GM21619 (cell line): Measurements from ENCODE around the gene RGS12.
A peak's percentile ranks its signal among the peaks of the same experiment; 100 is the strongest.

Experiments
- ATAC-seq: cut with Tn5 transposase; IDR thresholded peaks from one replicate; pipeline ENCODE4 v1.9.1; 2021; ENCODE audit not compliant: unreplicated experiment

Gene RGS12

GRCh38 chr4:3292571-3293400 is at the start of gene RGS12:
TSS of gene RGS12 (plus strand) at chr4:3293021. CDS start at chr4:3316171, 23,150 bp downstream.
- peak; percentile 84 for ATAC-seq

GRCh38 chr4:3243136-3243780 is 49.6 kb upstream of the RGS12 start:
- no peak for ATAC-seq

GRCh38 chr4:3244002-3244401 is 48.8 kb upstream of the RGS12 start:
- ATAC-seq = no peak

- no peak for ATAC-seq
These were observed 48.1 kb upstream of the RGS12 start for GRCh38 chr4:3244747-3245146.

- no peak for ATAC-seq
These were observed 47.1 kb upstream of the RGS12 start for GRCh38 chr4:3245676-3246075.

GRCh38 chr4:3246458-3247398 is 46.1 kb upstream of the RGS12 start:
- ATAC-seq = no peak

- no peak for ATAC-seq
These were observed 45.2 kb upstream of the RGS12 start for GRCh38 chr4:3247399-3248177.

GRCh38 chr4:3248178-3248480 is 44.7 kb upstream of the RGS12 start:
- ATAC-seq = no peak

- ATAC-seq = no peak
These were observed 43.8 kb upstream of the RGS12 start, which contains the start of gene MSANTD1 for GRCh38 chr4:3248811-3249661. TSS of gene MSANTD1 (plus strand) at chr4:3249159. CDS start at chr4:3249223, 64 bp downstream.

GRCh38 chr4:3249711-3250437 is 42.9 kb upstream of the RGS12 start:
- ATAC-seq = no peak

GRCh38 chr4:3250438-3250955 is 42.3 kb upstream of the RGS12 start:
- ATAC-seq = no peak

GRCh38 chr4:3250956-3251690 is 41.7 kb upstream of the RGS12 start:
- ATAC-seq = no peak

- no peak for ATAC-seq
These were observed 40.9 kb upstream of the RGS12 start for GRCh38 chr4:3251691-3252479.

- no peak for ATAC-seq
These were observed 40.4 kb upstream of the RGS12 start for GRCh38 chr4:3252480-3252828.

GRCh38 chr4:3252831-3253641 is 39.8 kb upstream of the RGS12 start:
- ATAC-seq = no peak

GRCh38 chr4:3253808-3254207 is 39.0 kb upstream of the RGS12 start:
- ATAC-seq = no peak
